GM18526 (cell line): ENCODE results near the gene LRP4.

Experiments
- POLR2A ChIP-seq: IDR thresholded peaks from 3 replicates; pipeline ENCODE4 v1.6.1; 2011; ENCODE audit not compliant: insufficient read length; ENCODE audit errors: extremely low read depth

The LRP4 gene

DNA sequence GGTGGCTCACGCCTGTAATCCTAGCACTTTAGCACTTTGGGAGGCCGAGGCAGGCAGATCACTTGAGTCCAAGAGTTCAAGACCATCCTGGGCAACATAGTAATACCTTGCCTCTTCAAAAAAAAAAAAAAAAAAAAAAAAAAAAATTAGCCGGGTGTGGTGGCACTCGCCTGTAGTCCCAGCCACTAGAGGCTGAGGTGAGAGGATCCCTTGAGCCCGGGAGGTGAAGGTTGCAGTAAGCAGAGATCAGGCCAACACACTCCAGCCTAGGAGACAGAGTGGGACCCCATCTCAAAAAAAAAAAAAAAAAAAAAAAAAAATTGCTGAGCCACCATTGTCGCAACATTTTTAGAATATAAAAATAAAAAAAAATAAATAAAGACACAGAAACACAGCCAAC lies 79.8 kb downstream of the LRP4 start:
- TF ChIP-seq POLR2A, result no peak

- TF ChIP-seq POLR2A, result no peak
Observed at GRCh38 chr11:46837860-46838259, 80.5 kb downstream of the LRP4 start.

DNA sequence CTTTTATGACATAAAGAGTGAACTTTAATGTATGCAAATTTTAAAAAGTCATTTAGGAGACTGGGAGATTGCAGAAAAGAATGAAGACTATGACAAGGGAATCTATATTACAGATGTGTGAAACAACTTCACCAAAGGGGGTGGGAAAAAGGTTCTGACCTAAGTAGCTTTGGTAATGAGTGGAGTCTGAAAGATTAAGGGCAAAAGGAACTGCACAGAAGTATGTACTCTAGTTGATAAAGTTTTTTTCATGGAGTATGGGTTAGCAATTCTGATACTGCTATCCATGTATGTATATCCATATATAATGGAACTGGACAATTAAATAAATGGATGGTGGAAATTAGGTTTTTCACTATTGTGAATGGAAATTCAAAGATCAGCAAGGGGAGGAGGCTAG lies 81.5 kb downstream of the LRP4 start:
- no peak for TF ChIP-seq POLR2A

DNA sequence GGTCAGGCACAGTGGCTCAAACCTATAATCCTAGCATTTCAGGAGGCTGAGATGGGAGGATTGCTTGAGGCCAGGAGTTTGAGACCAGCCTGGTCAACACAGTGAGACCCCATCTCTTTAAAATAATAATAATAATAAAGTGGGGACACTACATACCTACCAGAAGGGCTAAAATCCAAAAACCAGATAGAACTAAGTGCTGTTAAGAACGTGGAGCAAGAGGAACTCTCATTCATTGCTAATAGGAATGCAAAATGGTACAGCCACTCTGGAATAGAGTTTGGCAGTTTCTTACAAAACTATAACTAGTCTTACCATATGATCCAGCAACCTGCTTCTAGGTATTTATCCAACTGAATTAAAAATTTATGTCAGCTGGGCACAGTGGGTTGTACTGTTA lies 81.9 kb downstream of the LRP4 start:
- no peak for TF ChIP-seq POLR2A

- no peak for TF ChIP-seq POLR2A
Observed at GRCh38 chr11:46835897-46836296, 82.5 kb downstream of the LRP4 start.

GRCh38 chr11:46834821-46835220 lies 83.5 kb downstream of the LRP4 start:
- TF ChIP-seq POLR2A, result no peak

DNA sequence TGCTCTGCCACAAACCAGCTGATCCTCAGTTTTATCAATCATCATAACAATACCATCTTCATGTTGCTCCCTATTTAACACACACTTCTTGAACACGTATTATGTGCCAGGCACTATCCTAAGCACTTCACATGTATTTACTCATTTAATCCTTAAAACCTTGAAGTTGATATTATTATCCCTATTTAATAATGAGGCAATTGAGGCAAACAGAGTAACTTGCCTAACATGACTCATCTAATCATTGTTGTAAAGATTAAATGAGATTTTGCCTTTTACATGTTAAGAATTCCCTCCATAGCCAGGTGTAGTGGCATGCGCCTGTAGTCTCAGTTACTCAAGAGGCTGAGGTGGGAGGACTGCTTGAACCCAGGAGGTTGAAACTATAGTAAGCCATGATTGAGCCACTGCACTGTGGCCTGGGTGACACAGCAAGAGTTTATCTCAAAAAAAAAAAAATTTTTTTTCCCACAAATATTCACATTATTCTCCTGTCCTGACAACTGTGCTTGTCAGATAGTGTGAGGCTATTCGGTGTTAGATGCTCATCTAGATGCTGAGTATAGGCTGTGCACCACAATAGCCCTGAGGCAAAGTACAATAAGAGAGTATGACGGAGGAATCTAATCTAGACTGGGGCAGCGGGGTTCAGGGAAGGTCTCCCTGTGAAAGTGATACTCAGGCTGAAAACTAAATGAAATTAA lies 85.7 kb downstream of the LRP4 start:
- TF ChIP-seq POLR2A, result no peak

DNA sequence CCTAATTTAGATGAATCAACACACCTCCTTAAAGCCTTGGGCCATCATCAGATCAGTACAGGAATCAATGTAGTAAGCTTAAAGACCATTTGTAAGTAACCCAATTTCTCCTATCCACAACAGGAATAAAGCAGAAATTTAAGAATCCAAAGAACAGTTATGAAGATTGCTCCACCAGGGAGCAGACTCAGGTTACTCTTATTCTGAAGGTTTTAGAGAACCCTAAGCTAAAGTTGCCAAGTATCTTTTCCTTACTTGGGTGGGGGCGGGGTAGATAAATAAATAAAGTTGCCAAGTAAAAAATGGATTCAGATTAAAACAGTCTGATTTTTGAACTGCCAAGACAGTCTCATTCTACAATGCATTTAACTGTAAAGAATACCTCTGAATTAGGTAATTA lies 90.4 kb downstream of the LRP4 start:
- no peak for TF ChIP-seq POLR2A

DNA sequence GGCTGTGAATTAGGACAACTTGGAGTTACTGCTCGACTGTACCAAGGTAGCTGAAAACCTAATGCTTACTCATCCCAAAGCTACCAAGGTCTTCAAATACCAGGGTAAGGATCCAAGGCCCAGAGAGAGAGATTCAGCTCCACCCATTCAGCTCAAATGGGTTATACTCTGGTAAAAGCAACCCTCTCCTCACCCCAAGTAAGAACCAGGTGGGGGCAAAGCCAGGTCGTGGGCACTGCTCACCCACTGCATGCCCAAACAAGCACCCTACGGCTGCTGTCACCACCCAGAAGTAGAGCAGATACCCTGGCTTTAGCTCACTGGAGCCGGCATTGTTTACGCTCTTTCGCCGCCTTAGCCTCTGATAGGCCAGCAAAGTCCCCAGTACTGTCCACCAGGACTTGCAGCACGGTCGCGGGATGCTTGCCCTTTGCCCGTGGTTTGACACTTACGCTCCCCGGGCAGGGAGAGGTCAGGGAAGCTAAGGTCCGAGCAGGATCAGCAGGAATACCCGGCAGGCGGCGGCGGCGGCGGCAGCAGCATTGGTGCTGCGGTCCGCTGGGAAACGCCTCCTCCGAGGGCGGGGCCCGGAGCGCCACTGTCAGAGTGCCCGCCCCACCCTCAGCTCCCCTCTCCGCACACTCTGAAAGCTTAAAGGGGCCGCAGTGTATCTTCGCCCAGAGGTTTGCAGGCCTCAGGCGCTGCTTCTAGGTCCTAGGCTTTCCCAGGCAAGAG lies 91.9 kb downstream of the LRP4 start:
- no peak for TF ChIP-seq POLR2A

DNA sequence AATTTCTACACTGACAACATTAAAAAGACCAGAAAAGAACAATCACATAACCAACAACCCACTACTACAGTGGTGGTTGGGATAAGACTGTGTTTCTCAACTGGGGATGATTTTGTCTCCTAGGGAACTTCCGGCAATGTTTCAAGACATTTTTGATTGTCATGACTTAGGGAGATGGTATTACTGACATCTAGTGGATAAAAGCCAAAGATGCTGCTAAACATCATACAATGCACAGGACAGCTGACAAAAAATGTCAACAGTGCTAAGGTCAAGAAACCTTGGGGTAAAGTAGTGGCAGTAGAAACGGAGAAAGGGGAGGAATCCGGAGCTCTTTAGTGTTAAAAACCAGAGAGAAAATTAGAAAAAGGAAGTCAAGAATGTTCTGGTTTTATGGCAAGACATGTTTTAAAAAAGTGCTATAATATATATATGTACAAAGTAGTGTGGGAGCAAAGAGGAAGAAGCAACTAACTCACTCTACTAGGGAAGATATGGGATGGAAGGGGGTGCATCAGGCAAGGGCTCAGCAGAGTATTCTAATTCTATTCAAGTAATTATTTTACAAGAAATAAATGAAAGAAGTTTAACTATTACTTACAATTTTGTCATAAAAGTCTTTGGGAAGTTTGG lies 109.4 kb downstream of the LRP4 start:
- no peak for TF ChIP-seq POLR2A
